Mucosa of rectum (tissue), 2 donors: Measurements from ENCODE around the gene MAN2A1.
"Not testable (repeated sequence)": the region's sequence is repeated elsewhere in the genome, so short reads cannot be mapped to it uniquely, and the experiment has no call there.

ENCODE experiments used
- H3K27ac ChIP-seq, 2 donors: one replicate each; pipeline ENCODE4 v1.7.0; 2013; ENCODE audit warnings: inconsistent platforms in 2 of 2, low read depth in 2 of 2, low read length in 2 of 2
- H3K27me3 ChIP-seq, 2 donors: one replicate each; pipeline ENCODE4 v1.7.0; 2013; ENCODE audit warnings: low read length in 2 of 2; ENCODE audit not compliant: control insufficient read depth in 2 of 2, insufficient read depth in 2 of 2
- H3K36me3 ChIP-seq, 2 donors: one replicate each; pipeline ENCODE4 v1.7.0; 2013; ENCODE audit warnings: low read length in 2 of 2; ENCODE audit not compliant: control insufficient read depth in 2 of 2, insufficient read depth in 2 of 2
- H3K4me1 ChIP-seq, 2 donors: one replicate each; pipeline ENCODE4 v1.7.0; 2013; ENCODE audit warnings: low read length in 2 of 2, mild to moderate bottlenecking in 1 of 2; ENCODE audit not compliant: control insufficient read depth in 2 of 2, insufficient read depth in 2 of 2
- H3K4me3 ChIP-seq, 2 donors: one replicate each; pipeline ENCODE4 v1.7.0; 2013; ENCODE audit warnings: low read length in 2 of 2
- H3K9ac ChIP-seq, 2 donors: one replicate each; pipeline ENCODE4 v1.7.0; 2013; ENCODE audit warnings: low read length in 2 of 2, low read depth in 1 of 2, mild to moderate bottlenecking in 1 of 2
- H3K9me3 ChIP-seq, 2 donors: one replicate each; pipeline ENCODE4 v1.7.0; 2013; ENCODE audit warnings: low read length in 2 of 2; ENCODE audit not compliant: control insufficient read depth in 2 of 2
- donor health status: healthy.
- donor health status: Normal muscosa, but diverticular disease.

Gene MAN2A1

DNA sequence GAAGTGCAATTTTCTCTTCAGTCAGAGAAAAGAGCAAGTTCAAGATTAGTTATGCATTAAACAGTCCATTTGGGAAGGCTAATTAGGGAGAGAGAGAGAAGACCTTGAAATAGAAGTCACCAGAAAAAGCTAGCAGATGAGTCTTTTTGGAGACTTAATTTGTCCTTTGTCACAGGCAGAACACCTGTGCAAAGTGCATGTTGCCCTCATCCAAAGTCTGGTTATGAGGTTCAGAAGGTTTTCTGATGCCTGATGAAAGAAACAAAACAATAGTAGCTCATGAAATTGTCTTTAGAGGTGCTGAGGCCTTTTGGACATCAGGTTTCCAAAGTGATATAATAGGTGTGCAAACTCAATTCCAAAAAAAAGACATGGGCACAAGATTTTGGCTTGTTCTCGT, 199.3 kb downstream of the MAN2A1 start:
- Histone ChIP-seq H3K4me3 (no peak overlapping the region), H3K4me1 (no peaks in the 10 kb centered on the region), H3K27me3 (no peaks in the 10 kb centered on the region), H3K27ac (no peak overlapping the region), H3K36me3 (no peaks in the 10 kb centered on the region), H3K9me3 (no peaks in the 10 kb centered on the region), H3K9ac (no peak overlapping the region)

DNA sequence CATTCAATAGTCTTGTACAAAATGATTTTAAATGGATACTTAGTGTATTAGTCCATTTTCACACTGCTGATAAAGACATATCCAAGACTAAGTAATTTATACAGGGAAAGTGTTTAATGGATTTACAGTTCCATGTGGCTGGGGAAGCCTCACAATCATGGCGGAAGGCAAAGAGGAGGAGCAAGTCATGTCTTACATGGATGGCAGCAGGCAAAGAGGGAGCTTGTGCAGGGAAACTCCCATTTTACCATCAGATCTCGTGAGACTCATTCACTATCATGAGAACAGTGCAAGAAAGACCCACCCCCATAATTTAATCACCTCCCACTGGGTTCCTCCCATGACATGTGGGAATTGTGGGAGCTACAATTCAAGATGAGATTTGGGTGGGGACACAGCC, 203.5 kb downstream of the MAN2A1 start:
- H3K4me3 ChIP-seq, H3K9ac ChIP-seq, H3K27me3 ChIP-seq, H3K36me3 ChIP-seq, H3K4me1 ChIP-seq, H3K9me3 ChIP-seq, H3K27ac ChIP-seq: not testable (repeated sequence)

DNA sequence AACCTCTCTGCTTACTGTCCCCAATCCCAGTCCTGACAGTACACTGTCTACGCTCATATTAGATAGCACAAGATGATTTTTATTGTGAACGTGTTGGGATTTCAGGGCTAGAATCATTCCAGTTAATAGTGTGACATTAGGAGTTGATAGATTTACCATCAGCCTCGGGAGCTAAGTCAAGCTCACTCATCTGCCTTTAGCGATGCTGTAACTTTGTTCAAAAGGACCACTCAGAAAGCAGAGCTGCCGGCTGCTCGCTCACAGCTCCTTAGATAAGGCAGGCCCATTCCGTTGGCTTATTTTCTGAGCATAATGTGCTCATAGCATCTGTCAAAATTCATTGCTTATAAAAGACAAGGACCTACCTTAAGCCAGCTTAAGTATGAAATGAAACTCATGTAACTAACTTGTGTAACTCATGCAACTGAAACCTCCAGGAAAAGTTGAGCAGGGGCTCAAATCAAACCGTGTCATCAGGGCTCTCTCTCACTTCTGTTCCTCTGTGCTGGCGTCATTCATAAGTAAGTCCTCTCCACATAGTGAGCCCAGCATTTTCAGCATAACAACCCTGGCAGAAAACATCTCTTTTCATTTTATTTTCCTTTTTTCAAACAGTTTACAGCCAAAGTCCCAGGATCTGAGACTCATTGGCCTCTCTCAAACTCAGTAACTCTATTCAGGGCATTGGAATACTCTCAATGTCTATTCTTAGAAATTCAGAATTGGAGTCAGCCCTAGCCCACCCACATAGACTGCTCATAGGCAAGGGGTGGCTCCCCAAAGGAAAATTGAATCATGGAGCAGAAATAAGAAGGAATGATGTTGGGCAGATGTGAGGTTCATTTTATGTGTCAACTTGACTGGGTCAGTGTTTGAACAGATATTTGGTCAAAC, 208.8 kb downstream of the MAN2A1 start:
- Histone ChIP-seq H3K9ac (no peak overlapping the region), H3K9me3 (no peaks in the 10 kb centered on the region), H3K27ac (no peak overlapping the region)

DNA sequence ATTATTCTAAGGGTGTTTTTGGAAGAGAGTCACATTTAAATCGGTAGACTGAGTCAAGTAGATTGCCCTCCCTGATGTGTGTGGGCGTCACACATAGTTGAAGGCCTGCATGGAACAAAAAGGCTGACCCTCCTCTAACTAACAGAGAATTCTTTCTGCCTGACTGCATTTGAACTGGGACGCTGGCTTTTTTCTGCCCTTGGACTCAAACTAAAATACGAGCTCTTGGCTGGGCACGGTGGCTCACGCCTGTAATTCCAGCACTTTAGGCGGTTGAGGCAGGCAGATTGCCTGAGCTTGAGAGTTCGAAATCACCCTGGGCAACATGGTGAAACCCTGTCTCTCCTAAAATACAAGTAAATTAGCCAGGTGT, 209.4 kb downstream of the MAN2A1 start:
- Histone ChIP-seq H3K4me1 (no peaks in the 10 kb centered on the region), H3K27ac (no peak overlapping the region), H3K27me3 (no peaks in the 10 kb centered on the region), H3K9me3 (no peaks in the 10 kb centered on the region), H3K9ac (no peak overlapping the region), H3K4me3 (no peak overlapping the region), H3K36me3 (no peaks in the 10 kb centered on the region)

More for the DNA sequence above, 208.8 kb downstream of the MAN2A1 start:
- Histone ChIP-seq H3K4me3 (no peak overlapping the region), H3K4me1 (no peaks in the 10 kb centered on the region), H3K36me3 (no peaks in the 10 kb centered on the region), H3K27me3 (no peaks in the 10 kb centered on the region)

DNA sequence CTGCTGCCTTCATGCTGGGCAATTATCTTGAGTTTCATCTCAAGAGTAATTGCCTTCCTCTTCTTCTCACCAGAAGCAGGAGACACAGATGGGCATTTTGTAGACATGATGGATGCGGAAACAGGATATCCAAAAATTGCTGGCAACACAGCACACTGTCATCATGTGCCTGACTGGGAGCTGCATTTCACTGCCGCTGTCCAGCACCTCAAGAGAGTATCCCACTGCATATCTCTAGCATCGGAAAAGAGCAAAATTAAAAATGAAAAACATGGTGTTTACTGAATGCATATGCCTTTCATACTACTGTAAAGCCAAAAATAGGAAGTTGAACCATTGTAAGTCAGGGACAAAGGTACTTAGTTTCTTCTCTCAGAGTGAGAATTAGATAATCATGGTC, 210.7 kb downstream of the MAN2A1 start:
- no peaks in the 10 kb centered on the region for H3K9me3 ChIP-seq
- H3K4me1 ChIP-seq = no peaks in the 10 kb centered on the region
- no peak overlapping the region for H3K4me3 ChIP-seq
- no peaks in the 10 kb centered on the region for H3K27me3 ChIP-seq
- no peak overlapping the region for H3K9ac ChIP-seq
- H3K36me3 ChIP-seq = no peaks in the 10 kb centered on the region
- no peak overlapping the region for H3K27ac ChIP-seq

DNA sequence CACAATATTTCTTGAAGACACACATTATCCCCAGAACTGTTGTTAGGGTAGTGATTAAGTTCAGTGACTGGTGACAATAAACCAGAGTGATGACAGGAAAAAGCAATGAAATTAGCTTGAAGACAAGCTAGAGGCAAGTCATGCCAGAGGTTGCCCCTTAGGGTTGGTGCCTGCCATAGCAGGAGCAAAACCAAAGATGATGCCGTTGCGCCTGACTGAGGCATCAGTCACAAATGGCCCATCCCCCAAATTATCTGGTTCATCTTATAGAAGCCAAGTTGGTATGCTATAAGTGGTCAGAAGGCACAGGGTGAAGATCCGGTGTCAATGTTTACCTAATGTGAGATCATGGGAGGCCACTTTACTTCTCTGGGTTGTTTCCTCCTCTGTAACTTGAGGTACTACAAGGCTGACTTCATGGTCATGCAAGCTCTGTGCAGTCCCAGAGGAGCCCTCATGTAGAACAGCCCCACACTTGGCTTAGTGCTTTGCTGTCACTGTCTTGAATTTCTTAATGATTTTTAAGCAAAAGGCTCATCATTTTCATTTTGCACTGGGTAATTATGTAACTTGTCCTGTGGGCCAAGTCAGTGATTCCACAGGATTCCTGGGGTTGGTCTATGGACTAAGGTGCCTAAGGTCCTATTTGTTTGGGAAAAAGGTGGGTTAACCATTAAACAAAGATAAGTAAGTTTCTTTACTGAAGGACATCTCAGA, 211.3 kb downstream of the MAN2A1 start:
- Histone ChIP-seq H3K27me3 (no peaks in the 10 kb centered on the region), H3K36me3 (no peaks in the 10 kb centered on the region), H3K27ac (no peak overlapping the region), H3K9me3 (no peaks in the 10 kb centered on the region), H3K9ac (no peak overlapping the region), H3K4me3 (no peak overlapping the region), H3K4me1 (no peaks in the 10 kb centered on the region)

DNA sequence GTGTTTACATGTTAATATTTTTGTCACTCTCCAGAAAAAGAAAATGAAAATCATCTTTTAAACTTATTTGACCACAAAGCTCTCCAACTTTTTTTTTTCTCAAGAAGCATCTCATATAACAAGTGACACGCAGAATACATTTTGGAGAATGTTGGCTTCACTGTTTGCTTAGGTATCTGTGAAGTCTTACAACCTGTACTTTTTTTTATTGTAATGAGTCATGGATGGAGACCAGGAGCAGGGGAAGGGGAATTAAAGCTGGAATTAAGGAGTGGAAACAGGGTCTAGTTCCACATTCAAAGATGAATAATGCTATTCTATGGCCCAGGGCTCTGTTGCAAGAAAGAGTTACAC, 211.9 kb downstream of the MAN2A1 start:
- no peaks in the 10 kb centered on the region for H3K4me1 ChIP-seq
- H3K9me3 ChIP-seq = no peaks in the 10 kb centered on the region
- no peaks in the 10 kb centered on the region for H3K27me3 ChIP-seq
- no peak overlapping the region for H3K9ac ChIP-seq
- no peak overlapping the region for H3K27ac ChIP-seq
- no peaks in the 10 kb centered on the region for H3K36me3 ChIP-seq
- H3K4me3 ChIP-seq = no peak overlapping the region

DNA sequence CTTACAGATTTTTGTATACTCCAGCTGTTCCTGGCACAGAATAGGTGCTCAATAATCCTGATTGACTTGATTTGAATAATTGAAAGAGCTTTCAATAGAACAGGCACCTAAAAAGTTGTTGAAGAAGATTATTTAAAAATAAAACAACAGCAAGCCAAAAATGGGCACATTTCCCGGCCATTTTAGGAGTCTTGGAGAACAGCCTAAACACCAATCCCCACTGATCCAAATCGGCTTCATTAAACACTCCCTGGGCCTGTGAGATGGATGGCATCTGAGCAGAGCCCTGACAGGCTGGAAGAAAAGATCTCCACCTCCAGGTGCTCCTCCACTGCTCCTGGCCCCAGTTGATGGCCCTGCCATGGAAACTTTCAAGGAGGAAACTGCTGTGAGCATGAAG, 213.3 kb downstream of the MAN2A1 start:
- H3K27me3 ChIP-seq = no peaks in the 10 kb centered on the region
- H3K9ac ChIP-seq = no peak overlapping the region
- H3K4me3 ChIP-seq = no peak overlapping the region
- H3K36me3 ChIP-seq = no peaks in the 10 kb centered on the region
- H3K4me1 ChIP-seq = no peaks in the 10 kb centered on the region
- no peaks in the 10 kb centered on the region for H3K9me3 ChIP-seq
- H3K27ac ChIP-seq = no peak overlapping the region

DNA sequence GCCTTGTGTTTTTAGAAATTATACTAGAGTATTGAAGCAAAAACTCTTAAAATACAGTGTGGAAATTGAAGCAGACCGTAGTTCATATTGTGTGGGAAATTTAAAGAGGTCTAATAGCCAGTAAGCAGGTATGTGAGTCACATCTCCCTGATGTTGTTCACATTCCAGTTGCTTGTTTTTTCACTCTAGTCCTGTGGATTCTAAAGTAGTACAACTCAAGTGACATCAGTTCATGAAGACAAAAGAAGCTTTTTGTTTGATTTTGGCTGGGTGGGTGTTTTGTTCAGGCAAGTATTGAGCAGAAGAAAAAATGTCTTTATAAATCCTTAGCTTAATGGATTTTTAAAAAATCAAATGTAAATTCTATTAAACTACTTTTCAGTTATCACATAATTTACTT, 216.2 kb downstream of the MAN2A1 start:
- Histone ChIP-seq H3K27me3 (no peaks in the 10 kb centered on the region), H3K4me3 (no peak overlapping the region), H3K9ac (no peak overlapping the region), H3K27ac (no peak overlapping the region), H3K4me1 (no peaks in the 10 kb centered on the region), H3K36me3 (no peaks in the 10 kb centered on the region), H3K9me3 (no peaks in the 10 kb centered on the region)

DNA sequence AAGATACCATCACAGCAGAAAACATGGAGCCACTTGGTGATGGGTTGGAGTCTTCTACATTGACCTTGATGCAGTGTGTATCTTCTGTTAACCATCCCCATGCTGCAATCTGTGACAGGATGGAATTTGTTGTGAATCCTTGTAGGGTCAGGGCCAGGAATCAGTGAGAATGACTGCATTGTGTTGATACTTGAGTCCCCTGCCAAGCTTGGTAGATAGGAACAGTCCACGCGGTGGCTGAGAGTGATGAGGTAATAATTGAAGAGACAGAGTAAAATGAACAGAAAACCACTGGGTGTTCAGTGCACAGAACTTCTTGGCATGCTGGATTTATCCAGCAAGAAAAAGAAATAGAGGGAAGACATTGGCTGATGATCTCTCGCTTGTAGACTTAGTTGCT, 217.5 kb downstream of the MAN2A1 start:
- no peaks in the 10 kb centered on the region for H3K9me3 ChIP-seq
- no peak overlapping the region for H3K27ac ChIP-seq
- H3K36me3 ChIP-seq = no peaks in the 10 kb centered on the region
- H3K27me3 ChIP-seq = no peaks in the 10 kb centered on the region
- no peak overlapping the region for H3K4me3 ChIP-seq
- no peak overlapping the region for H3K9ac ChIP-seq
- H3K4me1 ChIP-seq = no peaks in the 10 kb centered on the region
